ENCODE data around the gene RNPEPL1.
A peak's percentile ranks its signal among the peaks of the same experiment; 100 is the strongest.

RNPEPL1 gene

GRCh38 chr2:240564561-240565332 lies 3.5 kb upstream of the RNPEPL1 start:
- no peak for DNase-seq

GRCh38 chr2:240565333-240566202 lies 2.7 kb upstream of the RNPEPL1 start:
- peak; percentile 36 for DNase-seq

- peak; percentile 68 for DNase-seq
Measured at GRCh38 chr2:240566203-240567136, 1.8 kb upstream of the RNPEPL1 start.

- no peak for DNase-seq
Measured at GRCh38 chr2:240567137-240567871, 980 bp upstream of the RNPEPL1 start.

GRCh38 chr2:240568678-240569522 lies 616 bp downstream of the RNPEPL1 start:
- DNase-seq: peak; percentile 67

- no peak for DNase-seq
Measured at GRCh38 chr2:240569523-240569997, 1.3 kb downstream of the RNPEPL1 start.

- no peak for DNase-seq
Measured at GRCh38 chr2:240569998-240570530, 1.8 kb downstream of the RNPEPL1 start.

GRCh38 chr2:240570531-240571313 lies 2.4 kb downstream of the RNPEPL1 start:
- DNase-seq: no peak

- DNase-seq: no peak
Measured at GRCh38 chr2:240571314-240571973, 3.2 kb downstream of the RNPEPL1 start.

GRCh38 chr2:240572141-240573031 lies 4.1 kb downstream of the RNPEPL1 start:
- DNase-seq: no peak

GRCh38 chr2:240573071-240573515 lies 4.8 kb downstream of the RNPEPL1 start:
- no peak for DNase-seq

GRCh38 chr2:240573516-240574385 lies 5.5 kb downstream of the RNPEPL1 start:
- DNase-seq: no peak

GRCh38 chr2:240574386-240575100 lies 6.3 kb downstream of the RNPEPL1 start:
- DNase-seq: no peak

- DNase-seq: no peak
Measured at GRCh38 chr2:240575101-240575965, 7.0 kb downstream of the RNPEPL1 start.

- no peak for DNase-seq
Measured at GRCh38 chr2:240576036-240576435, 7.8 kb downstream of the RNPEPL1 start.

All from right kidney (tissue), 1 donor.